RWPE1 (cell line): ENCODE data around the gene PCDH19.
A peak's percentile ranks its signal among the peaks of the same experiment; 100 is the strongest.
"Not testable (repeated sequence)": the region's sequence is repeated elsewhere in the genome, so short reads cannot be mapped to it uniquely, and the experiment has no call there.

ENCODE experiments used
- CTCF ChIA-PET: fragments of 350-600 bp; sonication (Branson Sonifier 250); formaldehyde crosslinking; extraction: SDS; loops from one replicate; lab custom pipeline; 2021; lab: Yijun Ruan, JAX
- POLR2A ChIA-PET: fragments of 400-600 bp; formaldehyde crosslinking; extraction: SDS; loops from one replicate; lab custom pipeline; 2020; ENCODE audit warnings: antibody characterized with exemption; ENCODE audit not compliant: low non-redundant PET; lab: Yijun Ruan, JAX
- DNase-seq: peaks from one replicate; pipeline ENCODE4 v3.0.0; 2012; ENCODE audit warnings: low spot score
- H3K27ac ChIP-seq: fragments of 450-650 bp; 2 replicates; pipeline ENCODE4 v1.5.1; 2017
- CTCF ChIP-seq: fragments of 450-650 bp; conservative IDR thresholded peaks from 2 replicates; pipeline ENCODE4 v1.5.1; 2017; ENCODE audit warnings: low read depth, mild to moderate bottlenecking

Gene PCDH19

GRCh38 chrX:100409610-100410590 lies at the start of gene PCDH19:
Gene PCDH19 (minus strand): TSS chrX:100410273. CDS start chrX:100408597, 1,676 bp downstream.
- POLR2A ChIA-PET, result no interaction called here
- H3K27ac ChIP-seq, result no peak within 1 kb of the TSS
- DNase-seq, result peak; percentile 57
- TF ChIP-seq CTCF, result no peak
- CTCF ChIA-PET, result interaction anchor here (0.6 kb wide), 1 partner anchor 1509 kb away, joined by 4 read pairs; no protein-coding TSS in a partner anchor

- CTCF ChIA-PET, result interaction anchor here (0.6 kb wide), 1 partner anchor 62 kb away, joined by 3 read pairs; no protein-coding TSS in a partner anchor
- H3K27ac ChIP-seq, result no peak overlapping the region
- DNase-seq, result no peak
- POLR2A ChIA-PET, result no interaction called here
- no peak for TF ChIP-seq CTCF
Observed at GRCh38 chrX:100449696-100450608, 39.9 kb upstream of the PCDH19 start.

- CTCF ChIA-PET, result interaction anchor here (0.7 to 0.9 kb wide), 2 partner anchors 27 to 323 kb away, joined by 3 to 4 read pairs; no protein-coding TSS in a partner anchor
- DNase-seq, result peak; percentile 50
- peak; percentile 64 for TF ChIP-seq CTCF
- POLR2A ChIA-PET, result no interaction called here
- H3K27ac ChIP-seq, result no peak overlapping the region
Observed at GRCh38 chrX:100447655-100448397, 37.8 kb upstream of the PCDH19 start.

- CTCF ChIA-PET, result no interaction called here
- no peak overlapping the region for H3K27ac ChIP-seq
- POLR2A ChIA-PET, result no interaction called here
- TF ChIP-seq CTCF, result no peak
- DNase-seq, result no peak
Observed at GRCh38 chrX:100445593-100445992, 35.5 kb upstream of the PCDH19 start.

- CTCF ChIA-PET, result interaction anchor here (0.7 kb wide), 1 partner anchor 28 kb away, joined by 5 read pairs; no protein-coding TSS in a partner anchor
- H3K27ac ChIP-seq, POLR2A ChIA-PET, DNase-seq: not testable (repeated sequence)
Observed at GRCh38 chrX:100441321-100441720, 31.2 kb upstream of the PCDH19 start.

GRCh38 chrX:100440006-100440405 lies 29.9 kb upstream of the PCDH19 start:
- ChIA-PET POLR2A (no interaction called here), CTCF (no interaction called here)
- no peak overlapping the region for H3K27ac ChIP-seq
- no peak for DNase-seq
- no peak for TF ChIP-seq CTCF
